Erythroblast (primary cell): Measurements from ENCODE around the gene FOCAD.

Experiments
- DNase-seq, 2 experiments: peaks; one replicate each; lab custom pipeline; 2025; lab: John Stamatoyannopoulos, UW
- GATA1 ChIP-seq: IDR thresholded peaks from 2 replicates; pipeline ENCODE4 v1.6.1; 2011; ENCODE audit warnings: low read depth, mild to moderate bottlenecking, control low read depth, low read length, moderate library complexity
- POLR2A ChIP-seq: IDR thresholded peaks from 2 replicates; pipeline ENCODE4 v1.6.1; 2011; ENCODE audit warnings: mild to moderate bottlenecking, low read length

The FOCAD gene

DNA sequence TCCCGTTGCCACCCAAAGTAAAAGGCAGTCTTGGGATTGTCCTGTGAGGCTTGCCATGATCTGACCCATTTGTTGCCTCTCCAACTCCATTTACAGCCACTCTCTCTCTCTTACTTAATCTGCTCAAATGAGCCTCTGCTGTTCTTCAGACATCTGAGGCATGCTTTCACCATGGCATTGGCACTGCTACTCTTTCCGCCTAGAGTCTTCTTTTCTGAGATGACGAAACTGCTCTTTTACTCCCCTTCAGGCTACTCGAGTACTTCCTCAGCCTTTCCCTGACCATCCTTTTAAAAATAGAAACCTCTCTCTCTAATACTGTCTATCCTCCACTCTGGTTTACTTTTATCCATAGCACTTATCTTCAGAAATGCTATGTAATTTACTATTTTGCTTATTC is 9.0 kb downstream of the FOCAD start:
- no peak for DNase-seq
- TF ChIP-seq GATA1 (no peak), POLR2A (no peak)

DNA sequence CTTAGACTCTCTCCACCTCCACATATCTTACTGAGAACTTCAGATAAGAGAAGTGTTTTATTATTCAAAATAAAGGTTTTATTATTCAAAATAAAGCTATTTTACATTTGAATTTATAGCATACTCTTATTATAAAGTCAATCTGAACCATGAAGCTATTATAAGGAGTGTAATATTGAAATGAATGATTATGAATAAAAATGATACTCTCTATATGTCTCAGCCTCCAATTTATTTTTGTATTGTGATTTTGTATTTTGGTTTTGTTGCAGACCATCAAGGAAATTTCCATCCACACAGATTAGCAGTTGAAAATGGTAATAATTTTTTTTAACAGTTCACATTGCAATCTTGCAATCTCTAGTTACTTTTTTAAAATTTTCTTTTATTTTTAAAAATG is 10.2 kb downstream of the FOCAD start:
- no peak for DNase-seq
- TF ChIP-seq POLR2A (no peak), GATA1 (no peak)

DNA sequence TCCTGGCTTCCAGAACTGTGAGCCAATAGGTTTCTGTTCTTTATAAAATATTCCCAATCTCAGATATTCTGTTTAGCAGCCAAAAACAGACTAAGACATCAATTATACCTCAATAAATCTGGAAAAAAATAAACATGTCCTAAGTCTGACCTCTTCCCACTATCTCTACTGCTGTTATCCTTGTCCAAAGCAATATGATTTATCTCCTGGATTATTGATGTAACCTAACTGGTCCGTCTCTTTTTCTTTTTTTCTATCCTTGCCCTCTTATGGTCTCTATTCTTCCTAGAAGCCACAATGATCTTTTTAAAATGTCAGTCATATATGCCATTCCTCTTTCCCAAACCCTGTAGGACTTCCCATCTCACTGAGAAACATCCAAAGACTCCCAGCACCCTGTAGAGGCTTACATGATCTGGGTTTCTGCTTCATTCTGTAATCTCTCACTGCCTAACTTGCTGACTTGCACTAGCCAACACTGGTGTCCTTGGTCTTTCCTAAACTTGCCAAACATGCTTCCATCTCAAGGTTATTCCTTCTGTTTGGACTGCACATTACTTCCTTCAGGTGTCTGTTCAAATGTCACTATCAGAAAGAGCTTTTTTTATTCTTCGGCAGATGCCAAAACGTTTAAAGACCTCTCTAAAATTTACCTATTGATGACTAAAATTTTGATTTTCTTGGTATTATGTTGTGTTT is 13.1 kb downstream of the FOCAD start:
- DNase-seq: no peak
- TF ChIP-seq POLR2A: no peak
- no peak for TF ChIP-seq GATA1

DNA sequence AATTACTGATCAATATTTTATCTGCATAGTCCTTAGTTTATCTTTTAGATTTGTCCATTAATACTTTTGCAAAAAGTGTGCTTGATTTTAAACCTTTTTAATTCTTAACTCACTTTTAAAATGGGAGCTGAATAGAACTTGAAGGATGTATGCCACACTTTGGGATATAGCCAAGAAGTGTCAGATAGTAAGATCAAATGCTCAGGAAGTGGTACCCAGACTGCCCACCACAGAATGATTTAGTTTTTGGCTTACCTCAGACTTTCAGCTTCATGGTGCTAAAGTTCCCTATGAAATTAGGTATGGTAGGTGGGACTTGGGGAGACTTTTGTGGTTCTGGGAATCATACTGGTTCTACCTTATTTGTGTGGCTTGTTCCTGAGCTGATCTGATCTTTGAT is 14.7 kb downstream of the FOCAD start:
- TF ChIP-seq GATA1: no peak
- no peak for TF ChIP-seq POLR2A
- no peak for DNase-seq

DNA sequence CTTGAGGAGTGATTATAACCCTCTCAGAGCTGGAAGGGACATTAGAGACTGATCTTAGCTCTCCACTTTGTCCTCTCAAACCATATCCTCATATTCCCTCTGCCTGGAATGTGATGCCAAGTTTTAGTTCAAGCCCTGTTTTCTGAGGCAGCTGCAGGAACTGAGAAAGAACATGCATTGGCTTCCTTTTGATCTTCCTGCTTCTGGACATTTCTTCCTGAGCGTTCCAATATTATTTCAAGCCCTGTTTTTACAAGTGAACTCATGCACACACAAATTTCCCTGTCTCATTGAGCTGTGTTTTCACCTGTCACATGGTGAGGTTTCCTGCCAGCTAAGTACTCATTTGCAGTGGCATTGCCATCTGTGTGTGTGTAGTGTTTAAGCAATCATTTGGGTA is 17.0 kb downstream of the FOCAD start:
- DNase-seq: no peak
- TF ChIP-seq GATA1 (no peak), POLR2A (no peak)

DNA sequence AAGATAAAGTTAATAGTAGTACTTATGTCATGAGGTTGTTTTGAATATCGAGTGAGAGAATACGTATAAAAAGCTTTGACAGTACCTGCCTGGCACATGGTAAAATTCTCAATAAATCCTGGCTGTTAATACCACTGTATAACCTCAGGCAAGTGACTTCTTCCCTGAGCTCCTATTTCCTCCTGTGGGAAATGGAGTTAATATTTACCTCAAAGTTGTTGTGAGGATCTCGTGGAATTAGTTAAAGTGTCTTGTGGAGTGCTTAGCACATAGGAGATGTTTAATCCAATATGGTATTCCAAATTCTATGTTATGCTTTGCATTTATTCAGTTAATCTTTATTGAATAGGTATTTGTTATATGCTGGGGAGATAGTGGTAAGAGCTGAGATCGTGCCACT is 18.5 kb downstream of the FOCAD start:
- TF ChIP-seq POLR2A (no peak), GATA1 (no peak)
- no peak for DNase-seq

DNA sequence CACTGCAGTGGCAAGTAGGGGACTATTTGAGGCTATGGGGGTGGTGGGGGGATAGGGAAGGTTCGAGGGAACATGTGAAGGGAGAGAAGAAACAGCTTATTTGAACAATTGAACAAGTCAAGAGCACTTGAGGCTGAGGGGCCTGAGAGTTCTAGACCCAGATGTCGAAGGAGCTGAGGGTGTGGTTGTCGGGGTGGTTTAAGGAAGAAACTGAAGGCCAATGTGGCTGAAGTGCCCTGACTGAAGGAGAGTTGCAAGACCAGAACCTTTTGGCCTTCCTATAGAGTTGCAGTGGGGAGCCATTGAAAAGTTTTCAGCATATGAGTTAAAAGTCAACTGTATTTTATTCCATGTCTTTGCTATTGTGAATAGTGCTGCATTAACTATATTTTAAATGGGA is 19.1 kb downstream of the FOCAD start:
- DNase-seq: no peak
- TF ChIP-seq GATA1 (no peak), POLR2A (no peak)

DNA sequence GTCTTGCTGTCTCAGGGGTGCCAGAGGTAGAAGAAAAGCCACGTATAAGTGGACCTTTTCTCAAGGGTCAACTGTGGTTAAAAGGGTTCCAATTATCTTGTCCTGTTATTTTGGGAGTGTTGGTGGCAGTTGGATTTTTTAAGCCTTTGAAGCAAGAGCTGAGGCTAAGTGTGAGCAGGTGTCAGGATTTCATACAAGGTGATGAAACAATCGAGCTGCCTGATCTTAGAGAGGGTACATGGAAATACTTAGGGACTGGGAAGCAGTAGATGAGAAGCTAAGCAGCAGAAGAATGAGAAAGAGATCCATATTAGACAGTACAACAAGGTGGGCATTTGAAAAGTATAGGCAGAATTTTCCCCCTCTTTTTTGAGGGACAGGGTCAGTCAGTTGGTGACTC is 23.6 kb downstream of the FOCAD start:
- no peak for DNase-seq
- TF ChIP-seq GATA1 (no peak), POLR2A (no peak)

DNA sequence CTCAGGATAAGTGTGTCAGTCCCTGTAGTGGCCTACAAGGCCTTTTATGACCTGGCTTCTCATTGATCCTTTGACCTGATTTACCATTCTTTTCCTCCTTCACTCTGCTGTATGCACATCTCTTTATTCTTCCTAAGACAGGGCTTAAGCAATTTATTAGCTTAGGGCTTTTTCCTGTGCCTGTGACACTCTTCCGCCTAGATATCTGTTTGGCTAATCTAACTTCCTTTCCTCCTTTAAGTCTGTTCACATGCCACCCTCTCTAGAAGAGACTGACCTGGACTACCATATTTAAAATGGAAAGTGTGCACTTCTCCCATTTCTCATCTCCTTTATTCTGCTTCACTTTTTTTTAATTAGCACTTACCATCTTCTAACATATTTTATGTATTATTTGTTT is 29.1 kb downstream of the FOCAD start:
- TF ChIP-seq GATA1 (no peak), POLR2A (no peak)
- DNase-seq: no peak

DNA sequence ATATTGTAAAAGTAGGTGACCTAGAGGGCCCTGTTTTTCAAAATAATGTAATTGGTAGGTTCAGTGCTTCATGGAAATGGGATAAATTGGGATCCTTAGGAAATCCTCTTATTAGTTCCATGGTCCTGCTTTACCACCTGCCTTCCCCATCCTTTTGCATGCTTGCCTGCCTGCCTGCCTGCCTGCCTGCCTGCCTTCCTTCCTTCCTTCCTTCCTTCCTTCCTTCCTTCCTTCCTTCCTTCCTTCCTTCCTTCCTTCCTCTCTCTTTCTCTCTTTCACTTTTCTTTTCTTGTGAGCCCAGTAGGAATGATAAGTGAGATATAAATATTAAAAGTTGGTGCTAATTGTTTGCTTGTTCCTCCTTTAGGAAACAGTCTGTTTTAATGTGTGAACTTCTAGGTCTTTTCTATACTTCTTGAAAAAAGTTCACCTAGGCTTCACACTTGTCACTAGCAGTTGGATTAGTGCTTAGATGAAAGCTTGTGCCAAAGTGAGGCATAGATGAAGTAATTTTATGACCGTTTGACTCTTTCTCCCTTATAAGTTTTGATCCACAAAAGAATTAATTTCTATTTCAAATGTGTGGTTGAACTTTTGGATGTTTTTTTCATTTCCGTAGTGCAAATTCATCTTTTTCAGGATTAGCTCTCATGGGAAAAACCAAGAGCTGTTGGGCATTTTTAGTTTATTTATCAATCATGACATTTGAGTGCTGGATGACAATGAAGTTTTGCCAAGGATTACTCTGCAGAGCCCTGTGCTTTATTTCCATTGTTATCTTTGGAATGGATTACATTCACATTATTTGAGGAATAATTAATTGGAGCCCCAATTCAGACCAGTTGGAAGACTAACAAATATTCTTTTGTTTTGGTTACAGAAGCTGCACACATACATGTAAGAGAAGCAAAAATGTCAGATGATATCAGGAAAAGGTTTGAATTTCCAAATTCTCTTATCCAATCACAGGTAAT is 30.7 kb downstream of the FOCAD start:
- TF ChIP-seq GATA1 (no peak), POLR2A (no peak)
- no peak for DNase-seq

DNA sequence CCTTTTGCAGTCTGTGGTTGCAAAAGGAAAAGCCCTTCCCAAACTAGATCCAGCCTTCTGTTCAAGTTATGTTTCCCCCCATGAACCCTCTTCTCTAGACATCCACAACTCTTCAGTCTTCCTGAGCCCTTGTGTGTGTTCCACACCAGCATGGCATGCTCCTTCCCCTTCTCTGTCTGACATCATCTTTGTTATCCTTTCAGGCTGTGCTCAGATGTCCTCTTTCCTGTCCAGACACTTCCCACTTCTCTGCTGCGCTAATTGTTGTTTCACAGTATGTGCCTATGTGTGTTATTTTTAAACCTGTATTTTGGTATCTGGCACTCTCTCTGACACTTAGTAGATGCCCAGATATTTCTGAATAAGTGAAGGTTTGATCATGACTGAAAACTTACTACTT is 38.2 kb downstream of the FOCAD start:
- TF ChIP-seq POLR2A (no peak), GATA1 (no peak)
- DNase-seq: no peak

DNA sequence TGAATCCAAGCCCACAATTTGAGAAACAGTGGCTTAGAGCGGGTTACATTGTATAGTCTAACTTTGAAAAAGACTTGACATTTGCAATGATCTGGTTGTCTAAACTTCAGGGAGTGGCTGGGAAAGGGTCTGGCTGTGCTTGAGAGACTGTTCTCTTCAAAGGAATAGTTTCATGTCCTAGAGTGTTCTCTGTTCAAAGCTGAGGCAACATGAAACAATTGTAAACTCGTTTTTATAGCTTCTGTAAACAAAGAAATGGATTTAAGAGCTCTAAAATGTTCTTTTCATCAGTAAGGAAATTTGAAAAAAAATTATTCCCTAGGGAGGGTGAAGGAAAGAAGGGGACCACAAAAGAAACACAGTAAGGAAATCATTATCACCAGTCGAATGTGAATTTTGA is 41.6 kb downstream of the FOCAD start:
- no peak for DNase-seq
- TF ChIP-seq POLR2A: no peak
- no peak for TF ChIP-seq GATA1

DNA sequence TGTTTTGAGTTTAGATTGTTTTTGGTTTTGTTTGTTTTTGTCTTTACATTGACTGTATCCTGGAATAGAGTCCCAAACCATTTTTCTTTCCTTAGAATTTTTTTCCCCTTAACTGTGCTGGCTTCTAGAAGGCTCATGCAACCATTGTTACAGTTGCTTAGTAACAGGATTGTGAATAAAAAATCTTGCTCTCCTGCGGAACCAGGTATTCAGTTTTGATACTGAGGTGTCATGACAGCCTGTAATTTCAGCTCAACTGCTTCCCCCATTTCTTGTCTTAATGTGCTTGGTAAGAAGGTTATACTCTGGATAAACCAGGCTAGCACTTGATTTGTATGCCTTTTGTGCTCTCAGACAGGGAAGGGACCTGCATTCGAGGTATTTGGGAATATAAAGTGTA is 42.1 kb downstream of the FOCAD start:
- no peak for TF ChIP-seq GATA1
- no peak for TF ChIP-seq POLR2A
- no peak for DNase-seq

DNA sequence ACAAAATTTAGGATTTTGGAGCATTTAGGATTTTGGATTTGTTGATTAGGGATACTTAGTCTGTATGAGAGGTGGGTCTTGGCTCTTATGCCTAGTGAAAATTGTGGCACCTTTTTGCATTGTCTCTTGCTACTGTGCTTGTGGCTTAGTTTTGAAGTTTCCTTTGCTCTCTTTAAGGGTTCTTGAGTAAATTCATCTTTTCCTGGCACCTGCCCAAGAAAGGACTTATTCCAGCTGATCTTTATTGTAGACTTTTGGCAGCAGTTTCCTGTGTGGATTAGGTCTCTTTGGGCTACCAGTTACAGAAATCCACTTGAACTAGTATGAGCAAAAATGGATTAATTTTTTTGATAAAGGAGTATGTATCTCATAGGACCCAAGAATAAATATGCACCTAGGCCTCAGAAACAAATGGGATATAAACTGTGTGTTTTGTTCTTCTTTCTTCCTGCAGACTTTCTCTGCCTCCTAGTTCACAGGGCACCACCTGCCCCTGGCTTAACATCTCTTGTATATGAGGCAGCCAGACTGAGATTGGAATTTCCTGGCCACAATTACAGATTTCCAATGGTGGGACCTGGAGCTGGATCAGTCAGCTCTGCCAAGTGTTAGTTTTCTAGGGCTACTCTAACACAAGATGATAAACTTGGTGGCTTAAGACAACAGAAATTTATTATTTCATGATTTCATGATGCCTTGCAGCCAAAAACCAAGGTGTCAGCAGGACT is 44.6 kb downstream of the FOCAD start:
- no peak for TF ChIP-seq GATA1
- no peak for TF ChIP-seq POLR2A
- no peak for DNase-seq
